Endodermal cell (in vitro differentiated cells): ENCODE measurements around the gene NPBWR2. TPM values are rescaled to one million over a fixed set of nuclear protein-coding genes. Genes with fewer than 3 reads are reported as not detected.

Source experiments
- DNase-seq: peaks from one replicate; pipeline ENCODE4 v3.0.0-alpha.2; 2017
- H3K27ac ChIP-seq: 2 replicates; pipeline ENCODE4 v1.5.1; 2013; ENCODE audit warnings: mild to moderate bottlenecking, low read depth, low read length, moderate library complexity
- H3K27me3 ChIP-seq: 2 replicates; pipeline ENCODE4 v1.6.1; 2013; ENCODE audit warnings: mild to moderate bottlenecking, low read length, moderate library complexity; ENCODE audit not compliant: insufficient read depth, control insufficient read depth, poor library complexity, severe bottlenecking
- H3K36me3 ChIP-seq: 2 replicates; pipeline ENCODE4 v1.7.0; 2013; ENCODE audit warnings: mild to moderate bottlenecking, low read length, moderate library complexity; ENCODE audit not compliant: control insufficient read depth, insufficient read depth
- H3K4me1 ChIP-seq: one replicate; pipeline ENCODE4 v1.7.0; 2013; ENCODE audit warnings: low read length; ENCODE audit not compliant: control insufficient read depth, insufficient read depth
- H3K4me3 ChIP-seq: 2 replicates; pipeline ENCODE4 v1.5.1; 2013; ENCODE audit warnings: mild to moderate bottlenecking, low read length, moderate library complexity
- H3K9ac ChIP-seq: 2 replicates; pipeline ENCODE4 v1.6.1; 2013; ENCODE audit warnings: mild to moderate bottlenecking, low read length, moderate library complexity; ENCODE audit not compliant: poor library complexity, severe bottlenecking; ENCODE audit errors: extremely low read depth
- H3K9me3 ChIP-seq: 2 replicates; pipeline ENCODE4 v1.6.1; 2013; ENCODE audit warnings: mild to moderate bottlenecking, low read length, moderate library complexity; ENCODE audit not compliant: control insufficient read depth
- H3K27ac Mint-ChIP-seq: 2 replicates; pipeline ENCODE4 v1.8.0; 2020; ENCODE audit warnings: mixed read lengths
- H3K27me3 Mint-ChIP-seq: 2 replicates; pipeline ENCODE4 v1.8.0; 2021; ENCODE audit warnings: mild to moderate bottlenecking, mixed read lengths; ENCODE audit not compliant: insufficient read depth
- H3K36me3 Mint-ChIP-seq: 2 replicates; pipeline ENCODE4 v1.8.0; 2020; ENCODE audit warnings: low read depth, mixed read lengths
- H3K4me1 Mint-ChIP-seq: 2 replicates; pipeline ENCODE4 v1.8.0; 2020; ENCODE audit warnings: mixed read lengths
- H3K4me3 Mint-ChIP-seq: 2 replicates; pipeline ENCODE4 v1.8.0; 2020; ENCODE audit warnings: mild to moderate bottlenecking, moderate library complexity, mixed read lengths
- H3K9me3 Mint-ChIP-seq: 2 replicates; pipeline ENCODE4 v1.8.0; 2020; ENCODE audit warnings: mild to moderate bottlenecking, mixed read lengths
- CTCF ChIP-seq: fragments of 200-600 bp; sonication (generic); conservative IDR thresholded peaks from 2 replicates; pipeline ENCODE4 v1.5.0; 2021; ENCODE audit warnings: antibody characterized with exemption, mild to moderate bottlenecking
- WGBS, 2 experiments: methylation state at CpG; one replicate each; pipeline versions ENCODE4 v1.1.5 to v1.1.7; 2013; ENCODE audit warnings: missing lambda C conversion rate in 2 of 2, mixed read lengths in 1 of 2; ENCODE audit not compliant: insufficient coverage in 1 of 2, insufficient read length in 1 of 2; 5-methylcytosine and 5-hydroxymethylcytosine counted together
- total RNA-seq, 2 donors: library from RNA; stranded (reverse); fragmentation: NEBNext Ultra II Directional in 1 of 2; extraction: Animal tissue kit (Norgen Biotek cat#: 25700) in 1 of 2; gene quantifications; 2 replicates in 1 of 2; 3 replicates in 1 of 2; pipeline ENCODE4 v1.2.1, GENCODE V29; 2021

NPBWR2 gene
- total RNA-seq, 2 donors from 2014 or later = not detected

- Mint-ChIP-seq H3K9me3 (no peaks in the 10 kb centered on the region), H3K27me3 (peaks cover 3% of the 10 kb centered on the region), H3K4me3 (no peak overlapping the region), H3K4me1 (peaks cover 14% of the 10 kb centered on the region), H3K36me3 (peaks cover 4% of the 10 kb centered on the region), H3K27ac (no peak overlapping the region)
- H3K9me3 ChIP-seq = no peaks in the 10 kb centered on the region
- H3K27ac ChIP-seq = no peak overlapping the region
- DNase-seq = no peak
- H3K4me3 ChIP-seq = no peak overlapping the region
- H3K9ac ChIP-seq = no peak overlapping the region
- 86% methylated on average over 8 to 12 of the region's 12 CpGs for WGBS, 2 experiments
- H3K36me3 ChIP-seq = no peaks in the 10 kb centered on the region
- no peak for TF ChIP-seq CTCF
- H3K27me3 ChIP-seq = no peaks in the 10 kb centered on the region
- no peaks in the 10 kb centered on the region for H3K4me1 ChIP-seq
These were observed 38.8 kb downstream of the NPBWR2 start for GRCh38 chr20:64068386-64069208.

GRCh38 chr20:64067733-64068307 is 39.5 kb downstream of the NPBWR2 start:
- H3K27ac Mint-ChIP-seq = no peak overlapping the region
- Histone ChIP-seq H3K9ac (no peak overlapping the region), H3K4me1 (no peaks in the 10 kb centered on the region), H3K27me3 (no peaks in the 10 kb centered on the region), H3K4me3 (no peak overlapping the region), H3K9me3 (no peaks in the 10 kb centered on the region), H3K36me3 (no peaks in the 10 kb centered on the region), H3K27ac (no peak overlapping the region)
- H3K36me3 Mint-ChIP-seq = no peaks in the 10 kb centered on the region
- peaks cover 14% of the 10 kb centered on the region for H3K4me1 Mint-ChIP-seq
- 90 to 94% methylated on average over 8 to 12 of the region's 12 CpGs for WGBS, 2 experiments
- H3K9me3 Mint-ChIP-seq = no peaks in the 10 kb centered on the region
- DNase-seq = no peak
- peaks cover 3% of the 10 kb centered on the region for H3K27me3 Mint-ChIP-seq
- H3K4me3 Mint-ChIP-seq = no peak overlapping the region
- no peak for TF ChIP-seq CTCF

- Mint-ChIP-seq H3K27me3 (peaks cover 3% of the 10 kb centered on the region), H3K27ac (no peak overlapping the region), H3K4me1 (peaks cover 14% of the 10 kb centered on the region), H3K9me3 (no peaks in the 10 kb centered on the region), H3K4me3 (no peak overlapping the region), H3K36me3 (no peaks in the 10 kb centered on the region)
- no peaks in the 10 kb centered on the region for H3K27me3 ChIP-seq
- TF ChIP-seq CTCF = no peak
- H3K4me1 ChIP-seq = no peaks in the 10 kb centered on the region
- no peaks in the 10 kb centered on the region for H3K36me3 ChIP-seq
- no peaks in the 10 kb centered on the region for H3K9me3 ChIP-seq
- no peak for DNase-seq
- H3K27ac ChIP-seq = no peak overlapping the region
- no peak overlapping the region for H3K4me3 ChIP-seq
- 85 to 88% methylated on average over 4 to 6 of the region's 6 CpGs for WGBS, 2 experiments
- H3K9ac ChIP-seq = no peak overlapping the region
These were observed 40.2 kb downstream of the NPBWR2 start for GRCh38 chr20:64067005-64067632.
